Measurements from ENCODE around the gene PACRG. TPM values are rescaled to one million over a fixed set of nuclear protein-coding genes. Genes with fewer than 3 reads are reported as not detected.

PACRG gene
- polyA plus RNA-seq, 3 donors, result not detected

DNA sequence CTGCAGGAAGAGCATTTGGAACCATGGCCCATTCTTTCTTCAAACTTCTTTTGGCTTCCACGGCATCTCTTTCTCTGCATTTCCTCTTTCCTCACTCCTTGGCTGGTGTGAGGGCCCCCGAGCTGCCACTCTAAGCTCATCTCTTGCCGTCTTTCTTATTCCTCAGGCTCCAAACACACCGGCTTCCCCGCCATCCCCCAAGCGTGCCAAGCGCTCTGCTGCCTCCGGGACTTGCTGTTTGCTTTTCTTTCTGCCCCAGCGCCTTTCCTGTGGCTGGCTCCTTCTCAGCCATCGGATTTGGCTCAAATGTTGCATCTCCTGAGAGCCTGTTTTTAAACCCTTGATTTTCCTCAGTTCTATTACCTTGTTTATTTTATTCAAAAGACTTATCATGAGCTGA, 172.7 kb downstream of the PACRG start:
- Histone ChIP-seq H3K4me1 (ENCODE audit: control insufficient read depth in 1 of 2, insufficient read depth in 2 of 2, low read length in 2 of 2) (no peaks in the 10 kb centered on the region), H3K27me3 (ENCODE audit: control insufficient read depth in 2 of 2, insufficient read depth in 2 of 2, low read length in 2 of 2) (no peaks in the 10 kb centered on the region), H3K36me3 (replicated peaks in 1 of 2; ENCODE audit: control insufficient read depth in 1 of 2, insufficient read depth in 2 of 2, low read length in 2 of 2) (no peaks in the 10 kb centered on the region), H3K9ac (ENCODE audit: insufficient read depth, low read length, poor library complexity, severe bottlenecking) (no peak overlapping the region), H3K79me2 (ENCODE audit: insufficient read depth, low read length) (no peaks in the 10 kb centered on the region), H3K27ac (ENCODE audit: low read depth in 1 of 2, low read length in 2 of 2) (no peak overlapping the region), H3K4me3 (replicated peaks in 1 of 3; ENCODE audit: low read depth in 2 of 3, low read length in 3 of 3) (no peak overlapping the region), H3K4me2 (replicated peaks; ENCODE audit: extremely low read depth, low read length, poor library complexity, severe bottlenecking) (no peak overlapping the region), H3K9me3 (replicated peaks in 1 of 2; ENCODE audit: control insufficient read depth in 1 of 2, insufficient read depth in 1 of 2, low read length in 2 of 2) (peaks cover 11 to 18% of the 10 kb centered on the region in 2 donors), H4K20me1 (ENCODE audit: insufficient read depth, low read length) (no peaks in the 10 kb centered on the region), H2AFZ (ENCODE audit: insufficient read depth, low read depth, low read length, poor library complexity, severe bottlenecking) (no peak overlapping the region)
- TF ChIP-seq, protein P1, sequence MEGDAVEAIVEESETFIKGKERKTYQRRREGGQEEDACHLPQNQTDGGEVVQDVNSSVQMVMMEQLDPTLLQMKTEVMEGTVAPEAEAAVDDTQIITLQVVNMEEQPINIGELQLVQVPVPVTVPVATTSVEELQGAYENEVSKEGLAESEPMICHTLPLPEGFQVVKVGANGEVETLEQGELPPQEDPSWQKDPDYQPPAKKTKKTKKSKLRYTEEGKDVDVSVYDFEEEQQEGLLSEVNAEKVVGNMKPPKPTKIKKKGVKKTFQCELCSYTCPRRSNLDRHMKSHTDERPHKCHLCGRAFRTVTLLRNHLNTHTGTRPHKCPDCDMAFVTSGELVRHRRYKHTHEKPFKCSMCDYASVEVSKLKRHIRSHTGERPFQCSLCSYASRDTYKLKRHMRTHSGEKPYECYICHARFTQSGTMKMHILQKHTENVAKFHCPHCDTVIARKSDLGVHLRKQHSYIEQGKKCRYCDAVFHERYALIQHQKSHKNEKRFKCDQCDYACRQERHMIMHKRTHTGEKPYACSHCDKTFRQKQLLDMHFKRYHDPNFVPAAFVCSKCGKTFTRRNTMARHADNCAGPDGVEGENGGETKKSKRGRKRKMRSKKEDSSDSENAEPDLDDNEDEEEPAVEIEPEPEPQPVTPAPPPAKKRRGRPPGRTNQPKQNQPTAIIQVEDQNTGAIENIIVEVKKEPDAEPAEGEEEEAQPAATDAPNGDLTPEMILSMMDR (IDR thresholded peaks at IDR 0.05), result no peak
- Mint-ChIP-seq H3K9me3 (peaks cover 2 to 16% (median 10%) of the 10 kb centered on the region in 7 donors), H3K4me3 (no peak overlapping the region), H3K36me3 (no peaks in the 10 kb centered on the region), H3K27ac (no peak overlapping the region), H3K4me1 (no peaks in the 10 kb centered on the region), H3K27me3 (ENCODE audit: low read depth in 3 of 3) (peaks cover 0 to 2% (median 0%) of the 10 kb centered on the region in 3 donors)
- intact Hi-C loops (cut with micrococcal nuclease), result no loop called here
- 98% methylated on average over 10 of the region's 10 CpGs for WGBS (ENCODE audit: insufficient coverage)
- no peak for DNase-seq

DNA sequence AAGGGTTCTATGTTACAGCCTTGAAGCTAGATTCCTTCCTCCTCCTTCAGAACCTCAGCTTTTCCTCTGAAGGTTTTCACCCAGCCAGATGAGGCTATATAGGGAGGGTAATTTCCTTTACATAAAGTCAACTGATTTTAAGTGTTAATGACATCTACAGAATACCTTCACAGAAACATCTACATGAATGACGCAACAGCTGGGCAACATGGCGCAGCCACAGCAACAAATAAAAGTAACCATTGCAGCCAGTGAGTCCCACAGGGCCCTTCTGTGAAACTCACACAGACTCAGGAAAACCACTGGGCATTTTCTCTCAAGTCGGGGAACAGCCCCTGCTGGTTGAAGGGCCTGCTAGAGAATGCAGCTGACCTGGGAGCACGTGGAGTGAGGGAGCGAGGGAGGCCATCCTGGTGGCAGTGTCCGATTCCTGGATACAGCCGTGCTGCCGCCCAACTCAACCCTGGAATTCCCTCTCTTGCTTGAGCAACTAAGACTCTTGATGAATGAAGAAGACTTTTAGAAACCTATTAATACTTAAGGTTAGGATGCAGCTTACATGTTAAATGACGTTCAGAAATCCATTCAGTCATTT, 176.4 kb downstream of the PACRG start:
- H3K9me3 Mint-ChIP-seq, result peaks cover 0 to 12% (median 8%) of the 10 kb centered on the region in 7 donors

More for the DNA sequence above, 176.4 kb downstream of the PACRG start:
- Histone ChIP-seq H3K79me2 (ENCODE audit: insufficient read depth, low read length) (no peaks in the 10 kb centered on the region), H3K27ac (ENCODE audit: low read depth in 1 of 2, low read length in 2 of 2) (no peak overlapping the region), H3K9ac (ENCODE audit: insufficient read depth, low read length, poor library complexity, severe bottlenecking) (no peak overlapping the region), H4K20me1 (ENCODE audit: insufficient read depth, low read length) (no peaks in the 10 kb centered on the region), H2AFZ (ENCODE audit: insufficient read depth, low read depth, low read length, poor library complexity, severe bottlenecking) (no peak overlapping the region), H3K36me3 (replicated peaks in 1 of 2; ENCODE audit: control insufficient read depth in 1 of 2, insufficient read depth in 2 of 2, low read length in 2 of 2) (no peaks in the 10 kb centered on the region), H3K4me1 (ENCODE audit: control insufficient read depth in 1 of 2, insufficient read depth in 2 of 2, low read length in 2 of 2) (no peaks in the 10 kb centered on the region), H3K4me2 (replicated peaks; ENCODE audit: extremely low read depth, low read length, poor library complexity, severe bottlenecking) (no peak overlapping the region), H3K27me3 (ENCODE audit: control insufficient read depth in 2 of 2, insufficient read depth in 2 of 2, low read length in 2 of 2) (no peaks in the 10 kb centered on the region), H3K9me3 (replicated peaks in 1 of 2; ENCODE audit: control insufficient read depth in 1 of 2, insufficient read depth in 1 of 2, low read length in 2 of 2) (peaks cover 11 to 17% of the 10 kb centered on the region in 2 donors), H3K4me3 (replicated peaks in 1 of 3; ENCODE audit: low read depth in 2 of 3, low read length in 3 of 3) (no peak overlapping the region)
- no peak for DNase-seq
- intact Hi-C loops (cut with micrococcal nuclease), result no loop called here
- TF ChIP-seq, protein P1 (IDR thresholded peaks at IDR 0.05), result no peak
- no peak overlapping the region for H3K4me3 Mint-ChIP-seq
- H3K36me3 Mint-ChIP-seq, result no peaks in the 10 kb centered on the region
- peaks cover 0 to under 1% (median 0%) of the 10 kb centered on the region in 3 donors for H3K27me3 Mint-ChIP-seq (ENCODE audit: low read depth in 3 of 3)
- WGBS (ENCODE audit: insufficient coverage), result 98% methylated on average over 6 of the region's 9 CpGs
- H3K4me1 Mint-ChIP-seq, result no peaks in the 10 kb centered on the region
- H3K27ac Mint-ChIP-seq, result no peak overlapping the region
